K562 (cell line): ENCODE data around the gene CFAP92. TPM values are rescaled to one million over a fixed set of nuclear protein-coding genes. Genes with fewer than 3 reads are reported as not detected.

ENCODE experiments used
- ATAC-seq: fragments of 200-7000 bp; cut with Tn5 transposase; 3 replicates; pipeline ENCODE4 v1.9.1; 2020; ENCODE audit warnings: moderate library complexity
- BruUV-seq: library from RNA; stranded (reverse); fragments of 400-500 nt; replicated peaks from 2 replicates; lab custom pipeline; 2021; lab: Mats Ljungman, UMichigan
- CTCF ChIA-PET: fragments of 300-600 bp; formaldehyde crosslinking; extraction: SDS; loops from one replicate; lab custom pipeline; 2021; ENCODE audit warnings: low intra/inter-chr PET ratio; lab: Yijun Ruan, JAX
- POLR2A ChIA-PET: fragments of 300-600, 350-650 bp; sonication (Branson Sonifier 250); formaldehyde crosslinking; extraction: SDS; loops from one replicate; lab custom pipeline; 2021; ENCODE audit warnings: antibody characterized with exemption, inconsistent platforms; lab: Yijun Ruan, JAX
- DNase-seq, 4 experiments: peaks; one replicate each; pipeline versions ENCODE4 v3.0.0 to v3.0.0-alpha.2; 2011 to 2018; ENCODE audit warnings: low spot score in 3 of 4, mixed read lengths in 3 of 4; ENCODE audit errors: extremely low read depth in 1 of 4
- FAIRE-seq: peaks from 2 replicates; lab custom pipeline; 2011; peaks lifted over from hg19 to GRCh38; lab: Jason Lieb, UNC
- H2AFZ ChIP-seq: 2 replicates; pipeline ENCODE4 v1.6.0; 2011; ENCODE audit warnings: low read depth, low read length, control low read depth, inconsistent platforms
- H3K27ac ChIP-seq: fragments of 200-600 bp; 3 replicates; pipeline ENCODE4 v1.8.0; 2011; ENCODE audit warnings: low read depth, mild to moderate bottlenecking, control low read depth, inconsistent platforms, low read length, moderate library complexity, mixed read lengths; ENCODE audit errors: extremely low read depth
- H3K27me3 ChIP-seq, 2 experiments: fragments of 300-600 bp in 1 of 2; 2 replicates in 1 of 2; 3 replicates in 1 of 2; pipeline versions ENCODE4 v1.6.0 to v1.8.0; 2011; ENCODE audit warnings: inconsistent platforms in 2 of 2, low read length in 2 of 2, mild to moderate bottlenecking in 1 of 2, mixed read lengths in 1 of 2, moderate library complexity in 1 of 2; ENCODE audit not compliant: control insufficient read depth in 2 of 2, insufficient read depth in 2 of 2
- H3K36me3 ChIP-seq: fragments of 300-600 bp; 3 replicates; pipeline ENCODE4 v1.8.0; 2011; ENCODE audit warnings: mild to moderate bottlenecking, low read length, inconsistent platforms; ENCODE audit not compliant: control insufficient read depth, insufficient read depth
- H3K4me1 ChIP-seq, 2 experiments: fragments of 200-600 bp in 1 of 2; replicated peaks in 1 of 2; 2 replicates in 1 of 2; 3 replicates in 1 of 2; pipeline versions ENCODE4 v1.5.1 to v1.8.0; 2011; ENCODE audit warnings: inconsistent platforms in 2 of 2, low read length in 2 of 2, mild to moderate bottlenecking in 1 of 2, mixed read lengths in 1 of 2, moderate library complexity in 1 of 2; ENCODE audit not compliant: control insufficient read depth in 2 of 2, insufficient read depth in 2 of 2
- H3K4me2 ChIP-seq: 2 replicates; pipeline ENCODE4 v1.6.1; 2011; ENCODE audit warnings: low read length, control low read depth, inconsistent platforms, mixed read lengths; ENCODE audit not compliant: insufficient read depth
- H3K4me3 ChIP-seq: fragments of 200-600 bp; sonication (generic), shearing (Covaris generic); 2 replicates; pipeline ENCODE4 v1.5.1; 2016; ENCODE audit warnings: control low read depth, inconsistent platforms
- H3K79me2 ChIP-seq: fragments of 200-600 bp; 3 replicates; pipeline ENCODE4 v1.8.0; 2011; ENCODE audit warnings: low read length, inconsistent platforms; ENCODE audit not compliant: control insufficient read depth, insufficient read depth
- H3K9ac ChIP-seq, 2 experiments: 2 replicates each; pipeline versions ENCODE4 v1.6.0 to v1.6.1; 2011; ENCODE audit warnings: low read depth in 2 of 2, low read length in 2 of 2, control low read depth in 1 of 2, inconsistent platforms in 1 of 2, mild to moderate bottlenecking in 1 of 2, mixed read lengths in 1 of 2; ENCODE audit not compliant: insufficient read depth in 1 of 2
- H3K9me1 ChIP-seq: one replicate; pipeline ENCODE4 v1.6.0; 2011; ENCODE audit warnings: inconsistent platforms, mild to moderate bottlenecking, low read length, moderate library complexity; ENCODE audit not compliant: control insufficient read depth, insufficient read depth
- H3K9me3 ChIP-seq: replicated peaks from 2 replicates; pipeline ENCODE4 v1.5.1; 2011; ENCODE audit warnings: low read depth, low read length, inconsistent platforms; ENCODE audit not compliant: control insufficient read depth, insufficient read depth
- H4K20me1 ChIP-seq: replicated peaks from 2 replicates; pipeline ENCODE4 v1.6.1; 2011; ENCODE audit warnings: low read length, inconsistent platforms, mixed read lengths; ENCODE audit not compliant: control insufficient read depth, insufficient read depth
- DMBX1 ChIP-seq: fragments of 250-450 bp; sonication (Bioruptor Pico); IDR thresholded peaks from 2 replicates; pipeline ENCODE4 v1.8.0; 2022; ENCODE audit warnings: inconsistent platforms, mild to moderate bottlenecking, moderate library complexity, borderline replicate concordance
- ETS2 ChIP-seq: IDR thresholded peaks from 2 replicates; pipeline ENCODE4 v1.6.1; 2016; ENCODE audit warnings: borderline replicate concordance, missing genetic modification characterization, mild to moderate bottlenecking, moderate library complexity, missing compliant biosample characterization; ENCODE audit not compliant: poor library complexity, severe bottlenecking
- GTF2F1 ChIP-seq: IDR thresholded peaks from 2 replicates; pipeline ENCODE4 v1.6.1; 2011; ENCODE audit warnings: low read depth, low read length, improper control_type of control experiment
- ILF3 ChIP-seq: fragments of 450-650 bp; IDR thresholded peaks from 2 replicates; pipeline ENCODE4 v1.6.1; 2018; ENCODE audit warnings: antibody characterized with exemption, mild to moderate bottlenecking, moderate library complexity, borderline replicate concordance
- MEF2A ChIP-seq: IDR thresholded peaks from 2 replicates; pipeline ENCODE4 v1.6.1; 2011; ENCODE audit warnings: low read depth, mild to moderate bottlenecking, low read length, moderate library complexity; ENCODE audit not compliant: control insufficient read depth
- SMARCE1 ChIP-seq: fragments of 450-650 bp; IDR thresholded peaks from 2 replicates; pipeline ENCODE4 v1.7.1; 2016; ENCODE audit warnings: mild to moderate bottlenecking
- SRF ChIP-seq, 2 experiments: fragments of 250-450, 450-650 bp in 1 of 2; sonication (Bioruptor Pico) in 1 of 2; sonication (generic) in 1 of 2; formaldehyde crosslinking; IDR thresholded peaks; 2 replicates each; pipeline versions ENCODE4 v1.5.0 to v1.5.1; 2020 to 2022; ENCODE audit warnings: mild to moderate bottlenecking in 1 of 2, missing genetic modification reagents in 1 of 2
- TAF15 ChIP-seq: fragments of 200-400 bp; formaldehyde crosslinking; IDR thresholded peaks from 2 replicates; pipeline ENCODE4 v1.6.1; 2017; ENCODE audit warnings: mild to moderate bottlenecking, low read depth, low read length, moderate library complexity
- TEAD1 ChIP-seq, 2 experiments: fragments of 450-650 bp in 1 of 2; sonication (generic) in 1 of 2; formaldehyde crosslinking; IDR thresholded peaks; 2 replicates each; pipeline versions ENCODE4 v1.4.0 to v1.8.0; 2020 to 2022; ENCODE audit warnings: mild to moderate bottlenecking in 2 of 2, missing genetic modification reagents in 1 of 2
- WHSC1 ChIP-seq: IDR thresholded peaks from one replicate; pipeline ENCODE4 v1.6.1; 2012; ENCODE audit warnings: low read length, control low read depth, inconsistent platforms
- ZBED1 ChIP-seq: IDR thresholded peaks from 2 replicates; pipeline ENCODE4 v1.6.1; 2014
- ZNF561 ChIP-seq: fragments of 450-650 bp; formaldehyde crosslinking; conservative IDR thresholded peaks from 2 replicates; pipeline ENCODE4 v1.4.0; 2020; ENCODE audit warnings: mild to moderate bottlenecking, moderate library complexity
- ZZZ3 ChIP-seq: fragments of 450-650 bp; IDR thresholded peaks from 2 replicates; pipeline ENCODE4 v1.6.1; 2016; ENCODE audit warnings: antibody characterized with exemption, mild to moderate bottlenecking, moderate library complexity
- WGBS: fragments of 100-300 bp; shearing (Covaris generic); methylation state at CpG from one replicate; pipeline ENCODE4 v1.1.6; 2016; ENCODE audit warnings: low coverage, mixed read lengths; ENCODE audit not compliant: insufficient coverage; ENCODE audit errors: missing lambda C conversion rate; 5-methylcytosine and 5-hydroxymethylcytosine counted together
- in situ Hi-C: fragments of 300-500 bp; cut with MboI; formaldehyde crosslinking; loops from 4 replicates; pipeline ENCODE4 v1.15.0; 2018; ENCODE audit warnings: inconsistent platforms, mixed read lengths
- intact Hi-C: fragments of 100-400 bp; cut with micrococcal nuclease; formaldehyde crosslinking; loops from 2 replicates; pipeline ENCODE4 v1.14.2; 2022
- polyA plus RNA-seq, 8 experiments: library from polyadenylated mRNA; depleted of rRNA in 4 of 8; stranded (reverse) in 5 of 8; unstranded in 3 of 8; fragments of >200 nt; fragmentation: Nextera tagmentation in 2 of 8; fragmentation: Illumina TruSeq in 1 of 8; extraction: Ambion mirVana in 2 of 8; extraction: Trizol in 1 of 8; gene quantifications; 2 replicates each; pipeline versions ENCODE4 v1.2.1 to v1.2.3, GENCODE V29; 2011 to 2014; ENCODE audit warnings: inconsistent platforms in 1 of 8, missing spikeins in 1 of 8
- total RNA-seq, 7 experiments: library from RNA; depleted of rRNA in 6 of 7; stranded (reverse); fragments of >200 nt in 6 of 7; fragmentation: Illumina TruSeq in 2 of 7; extraction: Trizol in 2 of 7; gene quantifications; 2 replicates each; pipeline versions ENCODE4 v1.2.1 to v1.2.3, GENCODE V29; 2011 to 2021; ENCODE audit warnings: low replicate concordance in 1 of 7
- TF ChIP-seq, protein P1 (sequence below): fragments of 150-350 bp; conservative IDR thresholded peaks from 2 replicates; pipeline ENCODE4 v1.6.1; 2014; ENCODE audit warnings: low read length
- TF ChIP-seq, protein P2 (sequence below), 2 experiments: fragments of 250-450 bp in 1 of 2; fragments of 450-650 bp in 1 of 2; sonication (Bioruptor Pico) in 1 of 2; IDR thresholded peaks; 2 replicates each; pipeline versions ENCODE4 v1.6.1 to v1.8.0; 2016 to 2021; ENCODE audit warnings: mild to moderate bottlenecking in 2 of 2, moderate library complexity in 2 of 2, missing compliant biosample characterization in 1 of 2, missing genetic modification characterization in 1 of 2
- TF ChIP-seq, protein P3 (sequence below): fragments of 250-450 bp; sonication (Bioruptor Pico); IDR thresholded peaks from 2 replicates; pipeline ENCODE4 v1.5.0; 2021
- TF ChIP-seq, protein P4 (sequence below): fragments of 450-650 bp; IDR thresholded peaks from 2 replicates; pipeline ENCODE4 v1.6.1; 2017; ENCODE audit warnings: mild to moderate bottlenecking, moderate library complexity

Gene CFAP92
- total and polyA plus RNA-seq, 9 of the 15 experiments (the other 6 are each of a cell fraction or from before 2014, with no cell fraction given): 0.06 to 0.62 (median 0.36) TPM

DNA sequence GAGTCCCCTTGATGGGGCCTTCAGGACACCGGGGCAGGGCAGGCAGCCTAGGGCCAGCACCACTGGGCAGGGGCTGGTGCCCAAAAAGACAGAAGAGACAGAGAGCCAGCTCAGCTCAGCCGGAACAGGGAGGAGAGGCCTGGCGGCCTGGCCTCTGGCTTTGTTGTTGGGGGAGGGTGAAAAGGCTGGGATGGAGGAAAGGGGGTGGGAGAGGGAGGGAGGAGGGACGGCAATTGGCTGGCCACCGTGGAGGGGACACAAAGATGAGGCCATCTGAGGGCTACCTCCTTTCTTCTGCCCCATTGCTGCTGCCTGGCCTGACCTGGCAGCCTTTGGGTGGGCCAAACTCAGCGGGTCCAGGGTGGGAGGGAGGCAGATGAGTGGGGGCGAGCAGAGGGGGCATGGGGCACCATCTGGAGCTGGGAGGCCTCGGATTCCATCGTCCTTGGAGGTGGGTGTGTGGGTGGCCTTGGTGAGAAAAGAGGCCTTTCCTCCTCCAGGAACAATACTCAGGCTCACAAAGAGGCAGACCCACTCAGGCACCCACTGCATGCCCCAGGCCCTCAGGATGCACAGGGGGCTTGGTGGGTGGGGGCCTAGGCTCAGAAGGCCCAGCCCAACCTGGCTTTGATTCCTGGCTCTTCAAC lies 16.6 kb upstream of the CFAP92 start:
- Histone ChIP-seq H3K9ac (no peak overlapping the region), H3K27ac (no peak overlapping the region), H3K9me3 (no peaks in the 10 kb centered on the region), H3K9me1 (peaks cover 3% of the 10 kb centered on the region), H4K20me1 (no peaks in the 10 kb centered on the region), H3K79me2 (no peaks in the 10 kb centered on the region), H2AFZ (no peak overlapping the region), H3K36me3 (no peaks in the 10 kb centered on the region), H3K4me2 (no peak overlapping the region), H3K4me3 (no peak overlapping the region), H3K4me1 (peaks cover 3 to 11% of the 10 kb centered on the region in 2 experiments; a peak in 4 of 5 replicates), H3K27me3 (peaks cover 2 to 5% of the 10 kb centered on the region in 2 experiments; a peak in 3 of 5 replicates)
- FAIRE-seq: no peak
- intact Hi-C loops (no loop called here), in situ Hi-C loops (no loop called here)
- DNase-seq: no peak
- no peak for ATAC-seq
- BruUV-seq: no TSS peak
- 22% methylated on average over 3 of the region's 9 CpGs for WGBS
- ChIA-PET POLR2A (no interaction called here), CTCF (no interaction called here)
- no peak for TF ChIP-seq ILF3
- no peak for TF ChIP-seq DMBX1 (CRISPR knock-in tag)
- TF ChIP-seq TAF15: no peak
- TF ChIP-seq GTF2F1: no peak
- no peak for TF ChIP-seq ZBED1
- no peak for TF ChIP-seq ZNF561 (CRISPR knock-in tag)
- no peak for TF ChIP-seq TEAD1 (CRISPR knock-in tag; IDR thresholded peaks at IDR 0.05)
- TF ChIP-seq WHSC1: no peak
- TF ChIP-seq, protein P1, sequence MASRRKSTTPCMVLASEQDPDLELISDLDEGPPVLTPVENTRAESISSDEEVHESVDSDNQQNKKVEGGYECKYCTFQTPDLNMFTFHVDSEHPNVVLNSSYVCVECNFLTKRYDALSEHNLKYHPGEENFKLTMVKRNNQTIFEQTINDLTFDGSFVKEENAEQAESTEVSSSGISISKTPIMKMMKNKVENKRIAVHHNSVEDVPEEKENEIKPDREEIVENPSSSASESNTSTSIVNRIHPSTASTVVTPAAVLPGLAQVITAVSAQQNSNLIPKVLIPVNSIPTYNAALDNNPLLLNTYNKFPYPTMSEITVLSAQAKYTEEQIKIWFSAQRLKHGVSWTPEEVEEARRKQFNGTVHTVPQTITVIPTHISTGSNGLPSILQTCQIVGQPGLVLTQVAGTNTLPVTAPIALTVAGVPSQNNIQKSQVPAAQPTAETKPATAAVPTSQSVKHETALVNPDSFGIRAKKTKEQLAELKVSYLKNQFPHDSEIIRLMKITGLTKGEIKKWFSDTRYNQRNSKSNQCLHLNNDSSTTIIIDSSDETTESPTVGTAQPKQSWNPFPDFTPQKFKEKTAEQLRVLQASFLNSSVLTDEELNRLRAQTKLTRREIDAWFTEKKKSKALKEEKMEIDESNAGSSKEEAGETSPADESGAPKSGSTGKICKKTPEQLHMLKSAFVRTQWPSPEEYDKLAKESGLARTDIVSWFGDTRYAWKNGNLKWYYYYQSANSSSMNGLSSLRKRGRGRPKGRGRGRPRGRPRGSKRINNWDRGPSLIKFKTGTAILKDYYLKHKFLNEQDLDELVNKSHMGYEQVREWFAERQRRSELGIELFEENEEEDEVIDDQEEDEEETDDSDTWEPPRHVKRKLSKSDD: no peak
- TF ChIP-seq, protein P2, sequence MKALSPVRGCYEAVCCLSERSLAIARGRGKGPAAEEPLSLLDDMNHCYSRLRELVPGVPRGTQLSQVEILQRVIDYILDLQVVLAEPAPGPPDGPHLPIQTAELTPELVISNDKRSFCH (CRISPR knock-in tag; IDR thresholded peaks at IDR 0.05): no peak
- TF ChIP-seq, protein P2 (tag; IDR thresholded peaks at IDR 0.05): no peak
- no peak for TF ChIP-seq ETS2 (tag)
- TF ChIP-seq, protein P3, sequence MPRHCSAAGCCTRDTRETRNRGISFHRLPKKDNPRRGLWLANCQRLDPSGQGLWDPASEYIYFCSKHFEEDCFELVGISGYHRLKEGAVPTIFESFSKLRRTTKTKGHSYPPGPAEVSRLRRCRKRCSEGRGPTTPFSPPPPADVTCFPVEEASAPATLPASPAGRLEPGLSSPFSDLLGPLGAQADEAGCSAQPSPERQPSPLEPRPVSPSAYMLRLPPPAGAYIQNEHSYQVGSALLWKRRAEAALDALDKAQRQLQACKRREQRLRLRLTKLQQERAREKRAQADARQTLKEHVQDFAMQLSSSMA (CRISPR knock-in tag): no peak
- no peak for TF ChIP-seq SRF (CRISPR knock-in tag; IDR thresholded peaks at IDR 0.05)
- no peak for TF ChIP-seq ZZZ3
- TF ChIP-seq MEF2A: no peak
- no peak for TF ChIP-seq SMARCE1
- TF ChIP-seq, protein P4, sequence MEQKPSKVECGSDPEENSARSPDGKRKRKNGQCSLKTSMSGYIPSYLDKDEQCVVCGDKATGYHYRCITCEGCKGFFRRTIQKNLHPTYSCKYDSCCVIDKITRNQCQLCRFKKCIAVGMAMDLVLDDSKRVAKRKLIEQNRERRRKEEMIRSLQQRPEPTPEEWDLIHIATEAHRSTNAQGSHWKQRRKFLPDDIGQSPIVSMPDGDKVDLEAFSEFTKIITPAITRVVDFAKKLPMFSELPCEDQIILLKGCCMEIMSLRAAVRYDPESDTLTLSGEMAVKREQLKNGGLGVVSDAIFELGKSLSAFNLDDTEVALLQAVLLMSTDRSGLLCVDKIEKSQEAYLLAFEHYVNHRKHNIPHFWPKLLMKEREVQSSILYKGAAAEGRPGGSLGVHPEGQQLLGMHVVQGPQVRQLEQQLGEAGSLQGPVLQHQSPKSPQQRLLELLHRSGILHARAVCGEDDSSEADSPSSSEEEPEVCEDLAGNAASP: no peak
